ENCODE data around the gene EPM2AIP1. TPM values are rescaled to one million over a fixed set of nuclear protein-coding genes. Genes with fewer than 3 reads are reported as not detected.
"Not testable (repeated sequence)": the region's sequence is repeated elsewhere in the genome, so short reads cannot be mapped to it uniquely, and the experiment has no call there.

EPM2AIP1 gene
- 10 to 100 TPM in 1 of 2 donors, 1 to 10 TPM in 1; 9.0 to 11.8 TPM for total RNA-seq
- polyA plus RNA-seq: 1 to 10 TPM; 2.9 to 6.4 TPM

DNA sequence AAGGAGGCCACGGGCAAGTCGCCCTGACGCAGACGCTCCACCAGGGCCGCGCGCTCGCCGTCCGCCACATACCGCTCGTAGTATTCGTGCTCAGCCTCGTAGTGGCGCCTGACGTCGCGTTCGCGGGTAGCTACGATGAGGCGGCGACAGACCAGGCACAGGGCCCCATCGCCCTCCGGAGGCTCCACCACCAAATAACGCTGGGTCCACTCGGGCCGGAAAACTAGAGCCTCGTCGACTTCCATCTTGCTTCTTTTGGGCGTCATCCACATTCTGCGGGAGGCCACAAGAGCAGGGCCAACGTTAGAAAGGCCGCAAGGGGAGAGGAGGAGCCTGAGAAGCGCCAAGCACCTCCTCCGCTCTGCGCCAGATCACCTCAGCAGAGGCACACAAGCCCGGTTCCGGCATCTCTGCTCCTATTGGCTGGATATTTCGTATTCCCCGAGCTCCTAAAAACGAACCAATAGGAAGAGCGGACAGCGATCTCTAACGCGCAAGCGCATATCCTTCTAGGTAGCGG lies at the start of gene EPM2AIP1:
Gene EPM2AIP1, minus strand, starts transcription at position 326 of the 520 bp plus-strand sequence. Its CDS starts 54 bp downstream, at position 272.
- no peak for DNase-seq (ENCODE audit: low spot score)
- under 1% methylated on average over 48 of the region's 48 CpGs for WGBS

DNA sequence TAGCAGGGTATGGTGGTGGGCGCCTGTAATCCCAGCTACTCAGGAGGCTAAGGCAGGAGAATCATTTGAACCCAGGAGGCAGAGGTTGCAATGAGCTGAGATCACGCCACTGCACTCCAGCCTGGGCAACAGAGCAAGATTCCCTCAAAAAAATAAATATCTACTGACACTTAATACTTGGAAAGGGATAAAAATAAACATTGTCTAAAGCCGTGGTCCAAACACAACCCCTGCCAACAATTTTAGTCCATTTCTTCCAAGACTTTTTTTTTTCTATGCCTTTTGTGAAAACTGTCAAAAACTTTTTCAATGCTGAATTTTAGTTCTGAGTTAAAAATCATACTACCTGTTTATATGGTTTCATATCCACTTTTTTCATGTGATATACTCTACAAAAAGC lies 49.8 kb upstream of the EPM2AIP1 start:
- not testable (repeated sequence) for H3K27ac ChIP-seq (ENCODE audit: low read depth in 1 of 2, low read length in 2 of 2); H3K9me3 ChIP-seq (ENCODE audit: control insufficient read depth in 4 of 4, low read length in 3 of 4); H3K4me1 ChIP-seq (ENCODE audit: control insufficient read depth in 4 of 4, insufficient read depth in 4 of 4, low read length in 3 of 4); H3K27me3 ChIP-seq (ENCODE audit: control insufficient read depth in 4 of 4, insufficient read depth in 4 of 4, low read length in 3 of 4); H3K4me3 ChIP-seq (ENCODE audit: low read depth in 1 of 3, low read length in 3 of 3); H3K9ac ChIP-seq (ENCODE audit: low read depth in 1 of 2, low read length in 2 of 2); DNase-seq (ENCODE audit: low spot score)
- peaks cover 0 to 22% (median 21%) of the 10 kb centered on the region in 4 donors for H3K36me3 ChIP-seq (ENCODE audit: control insufficient read depth in 4 of 4, insufficient read depth in 3 of 4, low read depth in 1 of 4, low read length in 3 of 4)
- 62% methylated on average over 3 of the region's 3 CpGs for WGBS

More for the DNA sequence above, at the start of gene EPM2AIP1:
- H3K4me1 ChIP-seq (ENCODE audit: control insufficient read depth in 4 of 4, insufficient read depth in 4 of 4, low read length in 3 of 4): peaks cover 3 to 42% (median 24%) of the 10 kb centered on the region in 4 donors
- H3K36me3 ChIP-seq (ENCODE audit: control insufficient read depth in 4 of 4, insufficient read depth in 3 of 4, low read depth in 1 of 4, low read length in 3 of 4): peaks cover 2 to 14% (median 10%) of the 10 kb centered on the region in 4 donors
- no peaks in the 10 kb centered on the region for H3K27me3 ChIP-seq (ENCODE audit: control insufficient read depth in 4 of 4, insufficient read depth in 4 of 4, low read length in 3 of 4)
- peak within 1 kb of the TSS; percentile 96 to 98 for H3K27ac ChIP-seq (ENCODE audit: low read depth in 1 of 2, low read length in 2 of 2)
- no peaks in the 10 kb centered on the region for H3K9me3 ChIP-seq (ENCODE audit: control insufficient read depth in 4 of 4, low read length in 3 of 4)
- H3K4me3 ChIP-seq (ENCODE audit: low read depth in 1 of 3, low read length in 3 of 3): peak within 1 kb of the TSS; percentile 63 to 92 (median 89)
- peak within 1 kb of the TSS; percentile 96 to 98 for H3K9ac ChIP-seq (ENCODE audit: low read depth in 1 of 2, low read length in 2 of 2)
- TF ChIP-seq ZBTB33 (IDR thresholded peaks at IDR 0.05): no peak
- TF ChIP-seq CTCF (IDR thresholded peaks at IDR 0.05; ENCODE audit: low read depth, low read length, missing input control): no peak
- no peak for TF ChIP-seq EGR1 (IDR thresholded peaks at IDR 0.05; ENCODE audit: low read depth in 2 of 2)
- peak; percentile 86 for TF ChIP-seq TAF1 (conservative IDR thresholded peaks at IDR 0.05)
- TF ChIP-seq HNF4A (conservative IDR thresholded peaks at IDR 0.05): peak in 1 of 2 donors; percentile 5
- peak in 1 of 2 donors; percentile 38 for TF ChIP-seq RXRA (IDR thresholded peaks at IDR 0.05)
- peak; percentile 95 for TF ChIP-seq REST (IDR thresholded peaks at IDR 0.05)
- no peak for TF ChIP-seq JUND (IDR thresholded peaks at IDR 0.05)
- no peak for TF ChIP-seq HNF4G (IDR thresholded peaks at IDR 0.05)
- no peak for TF ChIP-seq GABPA (IDR thresholded peaks at IDR 0.05 in 1 of 2, conservative IDR thresholded peaks at IDR 0.05 in 1 of 2)
- TF ChIP-seq NR2F2 (IDR thresholded peaks at IDR 0.05): peak; percentile 8
- no peak for TF ChIP-seq YY1 (IDR thresholded peaks at IDR 0.05)
- no peak for TF ChIP-seq FOXA1 (IDR thresholded peaks at IDR 0.05)
- TF ChIP-seq, protein P1, sequence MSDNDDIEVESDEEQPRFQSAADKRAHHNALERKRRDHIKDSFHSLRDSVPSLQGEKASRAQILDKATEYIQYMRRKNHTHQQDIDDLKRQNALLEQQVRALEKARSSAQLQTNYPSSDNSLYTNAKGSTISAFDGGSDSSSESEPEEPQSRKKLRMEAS (IDR thresholded peaks at IDR 0.05): no peak
- TF ChIP-seq, protein P2, sequence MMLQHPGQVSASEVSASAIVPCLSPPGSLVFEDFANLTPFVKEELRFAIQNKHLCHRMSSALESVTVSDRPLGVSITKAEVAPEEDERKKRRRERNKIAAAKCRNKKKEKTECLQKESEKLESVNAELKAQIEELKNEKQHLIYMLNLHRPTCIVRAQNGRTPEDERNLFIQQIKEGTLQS (IDR thresholded peaks at IDR 0.05): no peak
- TF ChIP-seq RAD21 (IDR thresholded peaks at IDR 0.05): peak; percentile 13 to 48
- TF ChIP-seq FOXA2 (IDR thresholded peaks at IDR 0.05): no peak
- TF ChIP-seq SP1 (IDR thresholded peaks at IDR 0.05): no peak
